Activated gamma-delta T cell (primary cell): Measurements from ENCODE around the gene PLD5.
"Not testable (repeated sequence)": the region's sequence is repeated elsewhere in the genome, so short reads cannot be mapped to it uniquely, and the experiment has no call there.

ENCODE experiments used
- DNase-seq: peaks from one replicate; lab custom pipeline; 2025; lab: John Stamatoyannopoulos, UW

The PLD5 gene

GRCh38 chr1:242489545-242489944 is 35.0 kb downstream of the PLD5 start:
- no peak for DNase-seq

DNA sequence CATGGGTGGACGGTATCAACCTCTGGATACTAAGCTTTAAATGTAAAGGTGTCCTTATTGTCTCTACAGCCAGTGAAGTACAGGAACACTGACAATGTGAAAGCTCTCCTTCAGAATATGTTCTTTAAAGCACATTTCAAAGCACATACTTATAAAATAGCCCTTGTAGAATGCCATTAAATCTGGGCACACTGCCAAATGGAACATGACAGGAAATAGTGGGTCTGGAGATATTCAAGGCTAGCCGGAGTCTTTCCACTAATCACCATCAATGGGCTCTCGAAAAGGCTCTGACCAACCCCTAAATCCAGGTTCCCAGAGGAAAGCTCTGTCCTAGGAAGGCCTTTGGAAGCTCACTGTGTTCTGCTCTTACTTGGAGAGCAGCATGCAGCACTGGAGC is 46.6 kb downstream of the PLD5 start:
- DNase-seq = no peak

GRCh38 chr1:242470774-242471173 is 53.7 kb downstream of the PLD5 start:
- no peak for DNase-seq

DNA sequence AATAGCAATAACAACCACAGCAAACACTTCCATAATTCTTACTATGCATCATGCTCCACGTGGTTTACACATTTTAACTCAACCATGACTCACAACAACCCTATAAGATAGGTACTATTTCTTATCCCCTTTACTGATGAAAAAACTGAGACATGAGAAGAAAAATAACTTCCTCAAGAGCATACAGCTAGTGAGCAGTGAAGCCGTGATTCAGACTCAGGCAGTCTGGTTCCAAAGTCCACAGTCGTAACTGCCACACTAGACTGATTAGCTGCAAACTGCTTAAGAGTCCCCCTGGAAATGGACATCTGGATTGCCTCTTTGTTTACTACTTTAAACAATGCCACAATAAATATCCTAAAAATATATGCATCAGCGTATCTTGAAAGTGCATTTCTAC is 55.7 kb downstream of the PLD5 start:
- DNase-seq = no peak

DNA sequence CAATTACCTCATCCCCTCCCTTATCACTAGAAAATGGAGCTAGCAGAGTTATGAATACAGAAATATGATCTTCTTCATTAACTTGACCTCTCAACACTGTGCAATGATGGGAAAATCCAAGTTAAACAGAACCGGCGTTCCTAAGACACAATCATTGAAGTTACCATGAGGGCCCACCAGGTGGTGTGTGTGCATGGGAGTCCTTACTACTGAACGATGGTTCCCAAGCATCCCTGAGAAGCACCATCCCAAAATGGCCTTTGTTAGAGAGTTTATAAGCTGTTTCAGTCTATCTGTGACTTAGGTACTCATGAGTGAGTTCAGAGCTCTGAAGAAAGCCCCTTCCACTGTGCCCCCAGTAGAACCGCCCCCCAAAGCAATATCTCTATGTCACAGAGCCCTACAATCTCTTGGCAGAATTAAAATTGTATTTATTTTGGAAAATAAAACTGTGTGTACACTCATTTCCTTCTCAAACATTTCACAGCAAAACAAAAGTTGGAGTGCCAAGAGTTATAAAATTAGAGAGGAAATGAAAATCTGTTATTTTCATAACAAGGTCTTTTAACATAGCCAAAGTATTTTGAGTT is 56.8 kb downstream of the PLD5 start:
- DNase-seq = no peak

DNA sequence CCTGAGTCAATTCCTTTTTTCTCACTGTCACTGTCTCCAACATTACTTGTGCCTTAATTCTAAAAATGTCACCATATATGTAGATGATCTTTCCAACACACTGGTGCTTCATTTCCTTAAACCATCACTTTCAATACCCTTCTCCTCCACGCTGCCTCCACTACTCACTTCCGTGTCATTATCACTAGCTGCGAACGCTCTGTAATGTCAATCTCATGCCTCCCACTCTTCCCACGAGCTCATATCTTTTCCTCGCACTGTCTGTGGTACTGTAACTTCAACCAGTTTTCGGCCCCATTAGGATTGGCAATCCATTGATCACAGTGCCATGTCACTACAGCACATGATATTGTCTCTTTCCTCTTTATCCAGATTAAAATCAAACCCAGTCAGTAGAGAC is 61.6 kb downstream of the PLD5 start:
- DNase-seq = no peak

DNA sequence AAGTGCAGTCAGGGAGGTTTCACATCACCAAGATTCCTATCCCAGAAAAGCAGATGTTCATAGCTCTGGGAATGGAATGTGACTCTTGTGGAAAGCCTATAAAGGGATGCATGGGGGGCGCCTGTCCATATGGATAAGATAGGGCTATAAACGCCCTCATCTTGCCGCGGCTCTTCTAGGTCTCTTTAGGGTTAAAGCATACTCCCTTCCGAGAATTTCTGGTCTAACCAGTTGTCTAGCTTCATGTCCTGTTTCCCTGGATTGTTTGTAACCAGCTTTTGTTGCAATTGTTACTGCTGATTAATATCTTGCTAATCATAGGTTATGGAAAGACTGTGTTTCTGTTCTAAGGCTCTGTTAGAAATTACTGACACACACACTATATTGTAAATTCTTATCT is 64.8 kb downstream of the PLD5 start:
- not testable (repeated sequence) for DNase-seq

GRCh38 chr1:242456726-242457269 is 67.7 kb downstream of the PLD5 start:
- no peak for DNase-seq

DNA sequence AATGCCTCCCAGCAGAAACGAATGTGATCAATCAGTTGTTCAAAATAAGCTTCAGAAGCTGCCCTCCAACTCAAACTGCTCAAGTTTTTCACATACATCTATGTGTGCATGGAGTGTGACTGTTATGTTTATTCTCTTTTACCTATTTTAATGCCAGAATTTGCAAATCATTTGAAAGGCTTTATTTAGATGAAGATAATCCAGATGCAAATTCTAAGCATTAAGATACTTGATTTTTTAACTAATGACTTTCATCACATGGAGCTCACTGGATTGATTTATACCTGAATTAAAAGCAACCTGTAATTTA is 69.5 kb downstream of the PLD5 start:
- no peak for DNase-seq

DNA sequence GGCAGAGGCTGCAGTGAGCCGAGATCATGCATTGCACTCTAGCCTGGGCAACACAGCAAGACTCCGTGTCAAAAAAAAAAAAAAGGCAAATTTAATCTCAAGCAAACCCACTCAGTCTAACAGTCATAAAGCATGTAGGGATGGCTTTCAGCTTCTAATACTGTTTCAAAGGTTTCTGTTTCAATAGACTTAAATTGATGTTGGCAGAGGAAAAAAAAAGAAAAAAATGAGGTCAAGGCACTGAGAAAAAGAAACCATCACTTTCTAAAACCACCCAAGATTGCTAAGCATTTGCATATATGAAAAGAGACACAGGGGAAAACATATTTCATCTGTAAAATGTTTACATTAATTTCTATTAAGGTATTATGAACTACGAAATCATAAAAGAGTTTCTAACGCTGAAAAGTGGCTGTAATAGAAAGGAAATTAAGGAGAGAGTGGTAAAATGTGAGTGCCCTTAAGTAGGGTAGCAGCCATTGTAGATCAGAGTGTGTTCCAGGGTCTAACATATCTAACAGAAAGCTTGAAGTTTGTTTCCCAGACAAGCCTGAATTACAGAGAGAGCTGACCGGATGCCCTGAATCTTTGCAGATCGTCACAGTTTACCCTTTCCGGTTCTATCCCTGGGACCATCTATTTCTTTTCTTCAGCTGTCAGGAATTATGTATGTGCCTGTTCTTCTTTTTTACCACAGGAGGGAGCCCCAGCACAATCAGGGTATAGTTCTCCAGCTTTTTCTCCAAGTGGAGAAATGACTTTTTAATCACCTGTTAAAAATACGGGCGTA is 70.0 kb downstream of the PLD5 start:
- DNase-seq = no peak

GRCh38 chr1:242452573-242452972 is 71.9 kb downstream of the PLD5 start:
- no peak for DNase-seq

- no peak for DNase-seq
These were observed 74.8 kb downstream of the PLD5 start for GRCh38 chr1:242449661-242450060.

GRCh38 chr1:242448910-242449645 is 75.4 kb downstream of the PLD5 start:
- no peak for DNase-seq

DNA sequence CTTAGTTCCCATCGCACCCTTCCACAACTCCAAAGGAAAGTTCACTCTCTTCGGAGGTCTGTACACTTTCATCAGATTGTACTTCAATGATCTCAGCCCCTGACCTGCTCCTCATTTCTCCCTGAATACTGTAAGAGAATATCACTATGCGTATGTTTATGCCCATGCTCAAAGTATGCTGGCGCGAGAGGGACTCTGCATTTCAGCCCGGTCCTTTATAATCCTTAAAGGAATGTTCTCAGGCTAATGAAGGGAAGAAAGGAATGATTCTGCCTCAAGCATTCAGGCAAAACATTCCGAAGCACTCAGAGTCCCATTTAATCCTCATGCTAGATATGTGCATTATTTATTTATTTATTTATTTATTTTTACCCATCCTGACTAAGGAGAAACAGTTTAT is 76.8 kb downstream of the PLD5 start:
- no peak for DNase-seq

DNA sequence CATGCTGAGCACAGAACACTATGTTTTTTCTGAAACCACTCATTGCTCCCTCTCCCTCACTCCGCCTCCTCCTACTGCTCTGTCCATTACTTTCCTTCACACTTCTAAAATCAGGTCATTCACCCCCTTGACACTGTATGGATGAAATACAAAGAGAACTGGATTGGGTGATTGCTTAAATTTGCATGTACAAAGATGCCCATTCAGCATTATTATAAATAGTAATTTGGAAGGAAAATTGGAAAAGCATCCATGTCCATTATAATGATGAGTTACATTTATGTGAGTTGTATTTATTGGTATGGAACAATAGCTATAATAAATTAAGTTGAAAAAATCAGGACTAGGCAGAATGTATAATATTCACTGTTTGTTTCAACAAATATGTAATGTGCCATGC is 83.7 kb downstream of the PLD5 start:
- DNase-seq = no peak

DNA sequence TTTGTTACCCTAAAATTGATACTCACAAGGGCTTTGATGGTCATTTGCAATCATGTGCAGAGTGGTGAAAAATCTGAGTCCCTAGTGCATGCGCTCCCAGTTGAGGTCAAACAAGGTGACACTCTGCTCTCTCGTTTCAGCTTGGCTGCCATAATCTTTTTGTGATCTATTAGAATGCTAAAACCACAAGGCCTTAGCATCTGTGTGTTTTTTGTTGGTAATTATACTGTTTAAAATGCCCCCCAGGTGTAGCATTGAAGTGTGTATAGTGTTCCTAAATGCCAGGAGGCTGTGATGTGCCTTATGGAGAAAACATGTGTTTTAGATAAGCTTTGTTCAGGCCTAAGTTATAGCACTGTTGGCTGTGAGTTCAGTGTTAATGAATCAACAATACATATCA is 89.3 kb downstream of the PLD5 start:
- DNase-seq = no peak

DNA sequence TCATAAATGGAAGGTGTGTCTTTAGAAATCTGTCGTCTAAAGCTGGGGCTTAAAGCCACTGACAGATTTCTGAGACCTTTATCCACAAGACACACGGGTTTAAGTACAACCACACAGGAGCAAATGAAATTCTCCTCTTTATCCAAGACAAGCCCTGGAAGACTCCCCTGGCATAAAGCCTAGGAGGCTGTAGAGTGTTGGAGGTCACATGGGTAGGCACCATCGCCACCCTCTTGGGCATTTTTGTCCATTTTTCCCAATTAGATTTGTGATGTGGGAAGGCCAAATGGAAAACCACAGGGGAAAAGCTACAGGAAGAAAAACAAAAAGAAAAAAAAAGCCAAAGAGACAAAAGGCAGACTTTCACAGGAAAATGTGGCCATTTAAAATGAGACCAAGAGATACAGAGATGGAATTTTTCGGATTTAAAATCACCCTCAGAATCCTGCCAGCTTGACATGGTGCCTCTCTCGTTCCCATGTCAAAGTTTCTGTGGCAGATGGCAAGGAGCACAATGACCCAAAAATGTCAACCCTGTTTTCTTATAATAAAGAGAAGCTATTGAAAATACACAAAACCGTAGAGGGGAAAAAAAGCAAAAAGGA is 91.9 kb downstream of the PLD5 start:
- no peak for DNase-seq

DNA sequence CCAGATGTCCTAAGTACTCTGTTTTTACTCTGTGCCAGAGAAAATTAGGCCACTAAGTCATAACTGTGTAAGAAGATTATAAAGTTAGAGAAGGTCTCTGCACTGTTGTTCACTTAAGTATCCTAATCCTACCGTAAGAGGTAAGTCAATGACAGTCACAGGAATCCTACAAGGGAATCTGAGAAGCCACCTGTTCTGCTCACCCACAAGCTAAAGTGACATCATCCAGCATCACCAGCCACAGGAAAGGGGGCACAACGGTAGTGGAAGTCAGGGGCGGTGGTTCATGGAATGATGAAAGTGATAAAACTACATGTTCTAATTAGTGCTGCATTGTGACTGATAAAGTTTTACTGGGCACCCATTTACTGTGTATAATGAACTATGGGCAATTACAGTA is 92.7 kb downstream of the PLD5 start:
- DNase-seq = no peak

GRCh38 chr1:242430956-242431355 is 93.5 kb downstream of the PLD5 start:
- no peak for DNase-seq

- no peak for DNase-seq
These were observed 95.9 kb downstream of the PLD5 start for GRCh38 chr1:242428399-242429190.

DNA sequence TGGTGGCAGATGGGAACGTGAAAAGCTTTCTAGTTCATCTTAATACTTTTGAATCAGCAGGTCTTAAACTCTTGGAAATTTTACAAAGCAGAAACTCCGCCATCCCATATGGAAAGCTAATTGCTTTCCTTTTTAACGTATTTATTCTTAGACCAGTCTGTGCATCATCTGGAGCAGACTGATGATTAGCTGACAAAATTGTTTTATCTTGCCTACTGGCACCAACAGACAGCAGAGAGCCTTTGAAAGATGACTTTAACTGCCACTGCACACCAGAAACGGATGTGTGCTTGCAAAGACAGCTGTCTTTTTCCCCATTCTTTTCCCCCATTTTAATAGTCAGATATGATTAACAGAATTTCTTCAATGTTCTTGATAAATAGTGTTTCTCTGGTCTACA is 97.0 kb downstream of the PLD5 start:
- DNase-seq = no peak
